ENCODE results near the gene PHTF1.
A peak's percentile ranks its signal among the peaks of the same experiment; 100 is the strongest.

Gene PHTF1

DNA sequence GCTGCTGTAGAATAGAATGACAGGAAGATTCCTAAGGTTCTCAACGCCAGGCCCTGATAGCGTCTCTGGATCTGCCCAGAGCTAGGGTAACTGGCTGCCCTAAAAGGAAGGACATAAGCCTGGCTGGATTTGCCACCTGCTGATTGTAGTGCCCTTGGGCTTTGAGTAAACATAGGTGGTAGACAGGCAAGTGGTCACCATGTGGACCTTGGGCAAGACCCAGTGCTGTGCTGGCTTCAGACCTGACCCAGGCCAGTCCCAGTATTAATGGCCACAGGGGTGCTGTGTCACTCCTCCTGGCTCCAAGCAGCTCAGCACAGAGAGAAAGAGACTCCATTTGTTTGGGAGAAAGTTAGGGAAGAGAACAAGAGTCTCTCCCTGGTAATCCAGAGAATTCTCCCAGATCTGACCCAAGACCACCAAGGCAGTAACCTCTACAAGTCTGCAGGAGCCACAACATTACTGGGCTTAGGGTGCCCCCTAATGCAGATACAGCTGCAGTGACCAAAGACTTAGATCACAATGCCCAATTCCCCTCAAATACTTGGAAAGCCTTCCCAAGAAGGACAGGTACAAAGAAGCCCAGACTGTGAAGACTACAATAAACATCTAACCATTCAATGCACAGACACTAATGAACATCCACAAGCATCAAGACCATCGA, 44.5 kb downstream of the PHTF1 start:
- Histone ChIP-seq H3K4me3 (ENCODE audit: low read length) (no peak overlapping the region), H2AK5ac (ENCODE audit: low read length) (no peak overlapping the region), H3K4me2 (ENCODE audit: low read length) (no peak overlapping the region), H3K36me3 (ENCODE audit: control insufficient read depth, insufficient read depth, low read length) (peaks cover 2% of the 10 kb centered on the region), H3K56ac (ENCODE audit: low read length) (no peak overlapping the region), H3K4ac (ENCODE audit: low read depth, low read length) (no peak overlapping the region), H3K79me2 (ENCODE audit: control insufficient read depth, insufficient read depth, low read length) (no peaks in the 10 kb centered on the region), H3K23ac (ENCODE audit: low read length) (no peak overlapping the region), H3K79me1 (ENCODE audit: low read length) (no peaks in the 10 kb centered on the region), H3K18ac (ENCODE audit: low read length) (no peak overlapping the region), H4K8ac (ENCODE audit: low read depth, low read length) (no peak overlapping the region), H3K4me1 (ENCODE audit: control insufficient read depth, low read depth, low read length) (no peaks in the 10 kb centered on the region), H2BK5ac (ENCODE audit: low read length) (no peak overlapping the region), H4K5ac (ENCODE audit: low read length) (no peak overlapping the region), H3K9ac (ENCODE audit: low read length) (no peak overlapping the region), H2BK15ac (replicated peaks; ENCODE audit: low read depth) (no peak overlapping the region), H3K27ac (ENCODE audit: low read depth, low read length) (no peak overlapping the region), H2BK120ac (ENCODE audit: low read depth, low read length) (no peak overlapping the region), H3K27me3 (ENCODE audit: insufficient read depth, low read length, poor library complexity) (no peaks in the 10 kb centered on the region)
- no CpG with 5 or more reads among the region's 3 CpGs for WGBS (ENCODE audit: extremely low coverage, insufficient coverage, low lambda C conversion rate)
- peak; percentile 54 for DNase-seq

DNA sequence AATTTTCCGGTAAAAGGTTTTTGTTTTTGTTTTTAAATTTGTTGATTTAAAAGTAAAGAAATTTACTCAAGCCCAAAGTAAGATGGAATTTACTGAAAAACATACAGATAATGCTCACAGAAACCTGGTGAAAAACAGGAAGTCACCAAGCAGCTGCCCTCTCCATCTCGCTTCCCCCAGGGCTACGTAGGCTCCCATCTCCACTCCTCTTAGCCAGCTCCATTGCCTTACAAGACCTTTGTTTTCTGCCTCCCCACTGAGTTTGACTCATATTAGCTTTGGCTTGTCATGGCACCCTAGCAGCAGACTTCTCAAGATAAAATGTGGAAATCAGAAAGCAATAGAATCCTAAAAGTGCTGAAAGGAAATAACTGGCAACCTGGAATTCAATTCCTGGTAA, 57.9 kb downstream of the PHTF1 start:
- Histone ChIP-seq H3K4me1 (ENCODE audit: control insufficient read depth, low read depth, low read length) (no peaks in the 10 kb centered on the region), H2BK5ac (ENCODE audit: low read length) (no peak overlapping the region), H3K79me2 (ENCODE audit: control insufficient read depth, insufficient read depth, low read length) (no peaks in the 10 kb centered on the region), H3K18ac (ENCODE audit: low read length) (no peak overlapping the region), H2BK120ac (ENCODE audit: low read depth, low read length) (no peak overlapping the region), H2AK5ac (ENCODE audit: low read length) (no peak overlapping the region), H3K4ac (ENCODE audit: low read depth, low read length) (no peak overlapping the region), H4K5ac (ENCODE audit: low read length) (no peak overlapping the region), H3K4me3 (ENCODE audit: low read length) (no peak overlapping the region), H3K27me3 (ENCODE audit: insufficient read depth, low read length, poor library complexity) (no peaks in the 10 kb centered on the region), H3K4me2 (ENCODE audit: low read length) (no peak overlapping the region), H3K27ac (ENCODE audit: low read depth, low read length) (no peak overlapping the region), H4K8ac (ENCODE audit: low read depth, low read length) (no peak overlapping the region), H3K36me3 (ENCODE audit: control insufficient read depth, insufficient read depth, low read length) (peaks cover 4% of the 10 kb centered on the region), H3K9ac (ENCODE audit: low read length) (no peak overlapping the region), H3K56ac (ENCODE audit: low read length) (no peak overlapping the region), H3K23ac (ENCODE audit: low read length) (no peak overlapping the region), H3K79me1 (ENCODE audit: low read length) (no peaks in the 10 kb centered on the region), H2BK15ac (replicated peaks; ENCODE audit: low read depth) (no peak overlapping the region)
- DNase-seq = peak; percentile 83
- no CpG with 5 or more reads among the region's 3 CpGs for WGBS (ENCODE audit: extremely low coverage, insufficient coverage, low lambda C conversion rate)

DNA sequence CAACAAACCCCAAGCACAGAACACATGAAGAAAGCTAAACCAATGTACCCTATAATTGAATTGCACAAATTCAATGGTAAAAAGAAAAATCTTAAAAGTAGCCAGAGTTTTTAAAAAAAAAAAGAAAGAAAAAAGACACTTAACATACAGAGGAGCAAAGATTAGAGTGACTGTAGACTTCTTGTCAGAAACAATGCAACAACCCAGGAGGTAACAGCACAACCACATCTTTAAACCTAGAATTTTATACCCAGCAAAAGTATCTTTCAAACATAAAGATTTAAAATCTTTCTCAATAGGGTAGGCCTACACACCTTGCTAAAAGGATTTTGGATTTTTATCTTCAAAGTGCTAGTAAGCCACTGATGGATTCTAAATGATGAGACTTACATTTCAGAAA, 64.4 kb downstream of the PHTF1 start:
- no peaks in the 10 kb centered on the region for H3K27me3 ChIP-seq (ENCODE audit: insufficient read depth, low read length, poor library complexity)
- H3K27ac ChIP-seq (ENCODE audit: low read depth, low read length) = no peak overlapping the region
- no peak overlapping the region for H2BK15ac ChIP-seq (replicated peaks; ENCODE audit: low read depth)
- no peak overlapping the region for H3K4me3 ChIP-seq (ENCODE audit: low read length)
- peaks cover 4% of the 10 kb centered on the region for H3K36me3 ChIP-seq (ENCODE audit: control insufficient read depth, insufficient read depth, low read length)
- no peak overlapping the region for H4K5ac ChIP-seq (ENCODE audit: low read length)
- no peaks in the 10 kb centered on the region for H3K79me2 ChIP-seq (ENCODE audit: control insufficient read depth, insufficient read depth, low read length)
- H3K56ac ChIP-seq (ENCODE audit: low read length) = no peak overlapping the region
- no peak overlapping the region for H3K23ac ChIP-seq (ENCODE audit: low read length)
- H3K4me2 ChIP-seq (ENCODE audit: low read length) = no peak overlapping the region
- H3K18ac ChIP-seq (ENCODE audit: low read length) = no peak overlapping the region
- no peak overlapping the region for H3K4ac ChIP-seq (ENCODE audit: low read depth, low read length)
- H2BK120ac ChIP-seq (ENCODE audit: low read depth, low read length) = no peak overlapping the region
- DNase-seq = no peak
- H3K79me1 ChIP-seq (ENCODE audit: low read length) = no peaks in the 10 kb centered on the region
- no peak overlapping the region for H2AK5ac ChIP-seq (ENCODE audit: low read length)
- H4K8ac ChIP-seq (ENCODE audit: low read depth, low read length) = no peak overlapping the region
- no peaks in the 10 kb centered on the region for H3K4me1 ChIP-seq (ENCODE audit: control insufficient read depth, low read depth, low read length)
- no peak overlapping the region for H3K9ac ChIP-seq (ENCODE audit: low read length)
- no peak overlapping the region for H2BK5ac ChIP-seq (ENCODE audit: low read length)

DNA sequence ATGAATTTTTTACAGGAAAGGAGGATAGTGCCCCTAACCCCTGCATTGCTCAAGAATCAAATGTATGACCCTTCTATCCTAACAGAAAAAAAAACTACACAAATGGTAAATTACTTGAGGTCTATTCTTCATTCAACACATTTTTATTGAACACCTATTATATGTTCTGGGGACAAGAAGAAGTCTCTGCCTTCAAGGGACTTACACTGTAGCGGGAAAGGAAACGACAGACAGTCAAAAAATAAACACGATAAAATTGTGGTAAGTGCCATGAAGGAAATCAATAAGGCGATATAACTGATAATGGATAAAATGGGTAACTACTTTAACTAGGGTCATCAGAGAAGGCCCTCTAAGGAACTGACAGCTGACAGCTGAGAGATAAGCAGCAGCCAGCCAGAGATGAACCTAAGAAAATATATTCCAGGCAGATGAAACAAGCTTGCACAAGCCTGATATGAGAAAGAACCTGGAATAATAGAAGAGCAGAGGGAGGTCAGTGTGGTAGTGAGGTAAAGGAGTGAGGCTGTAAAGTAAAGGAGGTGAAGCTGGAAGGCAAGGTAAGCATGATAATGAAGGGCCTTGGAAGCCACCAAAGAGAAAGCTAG, 66.4 kb downstream of the PHTF1 start:
- H2BK5ac ChIP-seq (ENCODE audit: low read length) = no peak overlapping the region
- no peak overlapping the region for H4K8ac ChIP-seq (ENCODE audit: low read depth, low read length)
- H2BK120ac ChIP-seq (ENCODE audit: low read depth, low read length) = no peak overlapping the region
- no peaks in the 10 kb centered on the region for H3K4me1 ChIP-seq (ENCODE audit: control insufficient read depth, low read depth, low read length)
- no peak overlapping the region for H3K4me3 ChIP-seq (ENCODE audit: low read length)
- H3K9ac ChIP-seq (ENCODE audit: low read length) = no peak overlapping the region
- no peak overlapping the region for H3K4me2 ChIP-seq (ENCODE audit: low read length)
- H3K27me3 ChIP-seq (ENCODE audit: insufficient read depth, low read length, poor library complexity) = no peaks in the 10 kb centered on the region
- no peak overlapping the region for H3K23ac ChIP-seq (ENCODE audit: low read length)
- H3K27ac ChIP-seq (ENCODE audit: low read depth, low read length) = no peak overlapping the region
- H3K36me3 ChIP-seq (ENCODE audit: control insufficient read depth, insufficient read depth, low read length) = peaks cover 2% of the 10 kb centered on the region
- no peaks in the 10 kb centered on the region for H3K79me2 ChIP-seq (ENCODE audit: control insufficient read depth, insufficient read depth, low read length)
- H2BK15ac ChIP-seq (replicated peaks; ENCODE audit: low read depth) = no peak overlapping the region
- no CpG with 5 or more reads among the region's 4 CpGs for WGBS (ENCODE audit: extremely low coverage, insufficient coverage, low lambda C conversion rate)
- H3K56ac ChIP-seq (ENCODE audit: low read length) = no peak overlapping the region
- no peaks in the 10 kb centered on the region for H3K79me1 ChIP-seq (ENCODE audit: low read length)
- H3K18ac ChIP-seq (ENCODE audit: low read length) = no peak overlapping the region
- no peak overlapping the region for H4K5ac ChIP-seq (ENCODE audit: low read length)
- no peak for DNase-seq
- no peak overlapping the region for H3K4ac ChIP-seq (ENCODE audit: low read depth, low read length)
- H2AK5ac ChIP-seq (ENCODE audit: low read length) = no peak overlapping the region

DNA sequence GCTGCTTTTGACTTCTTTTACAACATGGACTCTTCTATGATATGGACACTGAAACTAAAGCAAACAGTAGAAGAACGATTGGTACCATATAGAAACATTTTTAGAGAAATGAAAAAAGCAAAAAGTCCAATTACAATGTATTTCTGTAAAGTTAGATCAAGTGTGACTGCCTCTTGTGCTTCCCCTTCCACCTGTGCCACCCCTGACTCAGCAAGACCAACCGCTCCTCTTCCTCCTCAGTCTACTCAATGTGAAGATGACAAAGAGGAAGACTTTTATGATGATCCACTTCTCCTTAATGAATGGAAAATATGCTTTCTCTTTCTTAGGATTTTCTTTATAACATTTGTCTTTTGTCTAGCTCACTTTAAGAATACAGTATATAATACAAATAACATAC, 66.9 kb downstream of the PHTF1 start:
- DNase-seq = no peak
- H3K4ac ChIP-seq (ENCODE audit: low read depth, low read length) = no peak overlapping the region
- H3K36me3 ChIP-seq (ENCODE audit: control insufficient read depth, insufficient read depth, low read length) = peaks cover 1% of the 10 kb centered on the region

DNA sequence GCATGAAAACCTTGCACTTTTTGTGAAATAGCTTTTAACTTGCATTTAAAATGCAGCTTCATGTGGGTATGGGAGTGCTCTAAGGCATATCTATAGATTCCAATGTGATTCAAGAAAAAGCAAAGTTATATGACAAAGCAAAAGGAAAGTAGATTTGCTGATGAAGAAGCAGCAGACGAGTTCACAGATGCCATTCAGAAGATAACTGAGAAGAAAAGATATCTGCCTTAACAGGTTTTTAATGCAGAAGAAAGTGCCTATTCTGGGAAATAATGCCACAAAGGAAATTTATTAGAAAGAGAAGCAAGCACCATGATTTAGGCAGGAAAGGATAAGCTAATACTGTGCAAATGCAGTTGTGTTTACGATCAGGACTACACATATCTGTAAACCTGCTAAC, 68.1 kb downstream of the PHTF1 start:
- H2BK120ac ChIP-seq (ENCODE audit: low read depth, low read length) = no peak overlapping the region
- H4K5ac ChIP-seq (ENCODE audit: low read length) = no peak overlapping the region
- H3K4me1 ChIP-seq (ENCODE audit: control insufficient read depth, low read depth, low read length) = no peaks in the 10 kb centered on the region
- H3K79me1 ChIP-seq (ENCODE audit: low read length) = no peaks in the 10 kb centered on the region
- H3K79me2 ChIP-seq (ENCODE audit: control insufficient read depth, insufficient read depth, low read length) = no peaks in the 10 kb centered on the region
- H3K27me3 ChIP-seq (ENCODE audit: insufficient read depth, low read length, poor library complexity) = no peaks in the 10 kb centered on the region
- H3K9ac ChIP-seq (ENCODE audit: low read length) = no peak overlapping the region
- H3K23ac ChIP-seq (ENCODE audit: low read length) = no peak overlapping the region
- H3K56ac ChIP-seq (ENCODE audit: low read length) = no peak overlapping the region
- no peak overlapping the region for H3K27ac ChIP-seq (ENCODE audit: low read depth, low read length)
- H2BK5ac ChIP-seq (ENCODE audit: low read length) = no peak overlapping the region
- no peaks in the 10 kb centered on the region for H3K36me3 ChIP-seq (ENCODE audit: control insufficient read depth, insufficient read depth, low read length)
- H2BK15ac ChIP-seq (replicated peaks; ENCODE audit: low read depth) = no peak overlapping the region
- WGBS (ENCODE audit: extremely low coverage, insufficient coverage, low lambda C conversion rate) = no CpG with 5 or more reads among the region's 2 CpGs
- no peak overlapping the region for H3K4me3 ChIP-seq (ENCODE audit: low read length)
- no peak overlapping the region for H3K18ac ChIP-seq (ENCODE audit: low read length)
- no peak for DNase-seq
- no peak overlapping the region for H4K8ac ChIP-seq (ENCODE audit: low read depth, low read length)
- H3K4me2 ChIP-seq (ENCODE audit: low read length) = no peak overlapping the region
- no peak overlapping the region for H3K4ac ChIP-seq (ENCODE audit: low read depth, low read length)
- no peak overlapping the region for H2AK5ac ChIP-seq (ENCODE audit: low read length)

More for the DNA sequence above, 66.9 kb downstream of the PHTF1 start:
- H3K4me1 ChIP-seq (ENCODE audit: control insufficient read depth, low read depth, low read length) = no peaks in the 10 kb centered on the region
- no peak overlapping the region for H4K8ac ChIP-seq (ENCODE audit: low read depth, low read length)
- H3K79me1 ChIP-seq (ENCODE audit: low read length) = no peaks in the 10 kb centered on the region
- H2AK5ac ChIP-seq (ENCODE audit: low read length) = no peak overlapping the region
- no CpG with 5 or more reads among the region's 2 CpGs for WGBS (ENCODE audit: extremely low coverage, insufficient coverage, low lambda C conversion rate)
- H3K18ac ChIP-seq (ENCODE audit: low read length) = no peak overlapping the region
- no peak overlapping the region for H4K5ac ChIP-seq (ENCODE audit: low read length)
- no peak overlapping the region for H3K9ac ChIP-seq (ENCODE audit: low read length)
- H2BK5ac ChIP-seq (ENCODE audit: low read length) = no peak overlapping the region
- H2BK15ac ChIP-seq (replicated peaks; ENCODE audit: low read depth) = no peak overlapping the region
- H3K56ac ChIP-seq (ENCODE audit: low read length) = no peak overlapping the region
- no peak overlapping the region for H3K27ac ChIP-seq (ENCODE audit: low read depth, low read length)
- no peak overlapping the region for H3K23ac ChIP-seq (ENCODE audit: low read length)
- no peak overlapping the region for H2BK120ac ChIP-seq (ENCODE audit: low read depth, low read length)
- no peaks in the 10 kb centered on the region for H3K79me2 ChIP-seq (ENCODE audit: control insufficient read depth, insufficient read depth, low read length)
- no peaks in the 10 kb centered on the region for H3K27me3 ChIP-seq (ENCODE audit: insufficient read depth, low read length, poor library complexity)
- no peak overlapping the region for H3K4me3 ChIP-seq (ENCODE audit: low read length)
- H3K4me2 ChIP-seq (ENCODE audit: low read length) = no peak overlapping the region
